K562 (cell line): ENCODE measurements around the gene ACTN4. TPM values are rescaled to one million over a fixed set of nuclear protein-coding genes. Genes with fewer than 3 reads are reported as not detected.
A peak's percentile ranks its signal among the peaks of the same experiment; 100 is the strongest.
"Not testable (repeated sequence)": the region's sequence is repeated elsewhere in the genome, so short reads cannot be mapped to it uniquely, and the experiment has no call there.

Experiments
- ATAC-seq: fragments of 200-7000 bp; cut with Tn5 transposase; 3 replicates; pipeline ENCODE4 v1.9.1; 2020; ENCODE audit warnings: moderate library complexity
- BruUV-seq: library from RNA; stranded (reverse); fragments of 400-500 nt; replicated peaks from 2 replicates; lab custom pipeline; 2021; lab: Mats Ljungman, UMichigan
- CTCF ChIA-PET: fragments of 300-600 bp; formaldehyde crosslinking; extraction: SDS; loops from one replicate; lab custom pipeline; 2021; ENCODE audit warnings: low intra/inter-chr PET ratio; lab: Yijun Ruan, JAX
- POLR2A ChIA-PET: fragments of 300-600, 350-650 bp; sonication (Branson Sonifier 250); formaldehyde crosslinking; extraction: SDS; loops from one replicate; lab custom pipeline; 2021; ENCODE audit warnings: antibody characterized with exemption, inconsistent platforms; lab: Yijun Ruan, JAX
- DNase-seq, 4 experiments: peaks; one replicate each; pipeline versions ENCODE4 v3.0.0 to v3.0.0-alpha.2; 2011 to 2018; ENCODE audit warnings: low spot score in 3 of 4, mixed read lengths in 3 of 4; ENCODE audit errors: extremely low read depth in 1 of 4
- FAIRE-seq: peaks from 2 replicates; lab custom pipeline; 2011; peaks lifted over from hg19 to GRCh38; lab: Jason Lieb, UNC
- H2AFZ ChIP-seq: 2 replicates; pipeline ENCODE4 v1.6.0; 2011; ENCODE audit warnings: low read depth, low read length, control low read depth, inconsistent platforms
- H3K27ac ChIP-seq: fragments of 200-600 bp; 3 replicates; pipeline ENCODE4 v1.8.0; 2011; ENCODE audit warnings: low read depth, mild to moderate bottlenecking, control low read depth, inconsistent platforms, low read length, moderate library complexity, mixed read lengths; ENCODE audit errors: extremely low read depth
- H3K27me3 ChIP-seq, 2 experiments: fragments of 300-600 bp in 1 of 2; 2 replicates in 1 of 2; 3 replicates in 1 of 2; pipeline versions ENCODE4 v1.6.0 to v1.8.0; 2011; ENCODE audit warnings: inconsistent platforms in 2 of 2, low read length in 2 of 2, mild to moderate bottlenecking in 1 of 2, mixed read lengths in 1 of 2, moderate library complexity in 1 of 2; ENCODE audit not compliant: control insufficient read depth in 2 of 2, insufficient read depth in 2 of 2
- H3K36me3 ChIP-seq: fragments of 300-600 bp; 3 replicates; pipeline ENCODE4 v1.8.0; 2011; ENCODE audit warnings: mild to moderate bottlenecking, low read length, inconsistent platforms; ENCODE audit not compliant: control insufficient read depth, insufficient read depth
- H3K4me1 ChIP-seq, 2 experiments: fragments of 200-600 bp in 1 of 2; replicated peaks in 1 of 2; 2 replicates in 1 of 2; 3 replicates in 1 of 2; pipeline versions ENCODE4 v1.5.1 to v1.8.0; 2011; ENCODE audit warnings: inconsistent platforms in 2 of 2, low read length in 2 of 2, mild to moderate bottlenecking in 1 of 2, mixed read lengths in 1 of 2, moderate library complexity in 1 of 2; ENCODE audit not compliant: control insufficient read depth in 2 of 2, insufficient read depth in 2 of 2
- H3K4me2 ChIP-seq: 2 replicates; pipeline ENCODE4 v1.6.1; 2011; ENCODE audit warnings: low read length, control low read depth, inconsistent platforms, mixed read lengths; ENCODE audit not compliant: insufficient read depth
- H3K4me3 ChIP-seq: fragments of 200-600 bp; sonication (generic), shearing (Covaris generic); 2 replicates; pipeline ENCODE4 v1.5.1; 2016; ENCODE audit warnings: control low read depth, inconsistent platforms
- H3K79me2 ChIP-seq: fragments of 200-600 bp; 3 replicates; pipeline ENCODE4 v1.8.0; 2011; ENCODE audit warnings: low read length, inconsistent platforms; ENCODE audit not compliant: control insufficient read depth, insufficient read depth
- H3K9ac ChIP-seq, 2 experiments: 2 replicates each; pipeline versions ENCODE4 v1.6.0 to v1.6.1; 2011; ENCODE audit warnings: low read depth in 2 of 2, low read length in 2 of 2, control low read depth in 1 of 2, inconsistent platforms in 1 of 2, mild to moderate bottlenecking in 1 of 2, mixed read lengths in 1 of 2; ENCODE audit not compliant: insufficient read depth in 1 of 2
- H3K9me1 ChIP-seq: one replicate; pipeline ENCODE4 v1.6.0; 2011; ENCODE audit warnings: inconsistent platforms, mild to moderate bottlenecking, low read length, moderate library complexity; ENCODE audit not compliant: control insufficient read depth, insufficient read depth
- H3K9me3 ChIP-seq: replicated peaks from 2 replicates; pipeline ENCODE4 v1.5.1; 2011; ENCODE audit warnings: low read depth, low read length, inconsistent platforms; ENCODE audit not compliant: control insufficient read depth, insufficient read depth
- H4K20me1 ChIP-seq: replicated peaks from 2 replicates; pipeline ENCODE4 v1.6.1; 2011; ENCODE audit warnings: low read length, inconsistent platforms, mixed read lengths; ENCODE audit not compliant: control insufficient read depth, insufficient read depth
- BCOR ChIP-seq: fragments of 450-650 bp; IDR thresholded peaks from 2 replicates; pipeline ENCODE4 v1.6.1; 2016
- ETS2 ChIP-seq: IDR thresholded peaks from 2 replicates; pipeline ENCODE4 v1.6.1; 2016; ENCODE audit warnings: borderline replicate concordance, missing genetic modification characterization, mild to moderate bottlenecking, moderate library complexity, missing compliant biosample characterization; ENCODE audit not compliant: poor library complexity, severe bottlenecking
- RBFOX2 ChIP-seq: fragments of 200-400 bp; formaldehyde crosslinking; IDR thresholded peaks from 2 replicates; pipeline ENCODE4 v1.6.1; 2017; ENCODE audit warnings: low read depth, mild to moderate bottlenecking, low read length, moderate library complexity
- SP1 ChIP-seq: sonication (generic); formaldehyde crosslinking; IDR thresholded peaks from 2 replicates; pipeline ENCODE4 v1.8.1; 2022; ENCODE audit warnings: mild to moderate bottlenecking, missing genetic modification reagents
- SUPT5H ChIP-seq: fragments of 450-650 bp; IDR thresholded peaks from 2 replicates; pipeline ENCODE4 v1.6.1; 2016
- ZNF668 ChIP-seq: fragments of 250-450 bp; sonication (Bioruptor Pico); IDR thresholded peaks from 2 replicates; pipeline ENCODE4 v1.8.0; 2022; ENCODE audit warnings: mild to moderate bottlenecking, inconsistent platforms
- WGBS: fragments of 100-300 bp; shearing (Covaris generic); methylation state at CpG from one replicate; pipeline ENCODE4 v1.1.6; 2016; ENCODE audit warnings: low coverage, mixed read lengths; ENCODE audit not compliant: insufficient coverage; ENCODE audit errors: missing lambda C conversion rate; 5-methylcytosine and 5-hydroxymethylcytosine counted together
- in situ Hi-C: fragments of 300-500 bp; cut with MboI; formaldehyde crosslinking; loops from 4 replicates; pipeline ENCODE4 v1.15.0; 2018; ENCODE audit warnings: inconsistent platforms, mixed read lengths
- intact Hi-C: fragments of 100-400 bp; cut with micrococcal nuclease; formaldehyde crosslinking; loops from 2 replicates; pipeline ENCODE4 v1.14.2; 2022
- polyA plus RNA-seq, 8 experiments: library from polyadenylated mRNA; depleted of rRNA in 4 of 8; stranded (reverse) in 5 of 8; unstranded in 3 of 8; fragments of >200 nt; fragmentation: Nextera tagmentation in 2 of 8; fragmentation: Illumina TruSeq in 1 of 8; extraction: Ambion mirVana in 2 of 8; extraction: Trizol in 1 of 8; gene quantifications; 2 replicates each; pipeline versions ENCODE4 v1.2.1 to v1.2.3, GENCODE V29; 2011 to 2014; ENCODE audit warnings: inconsistent platforms in 1 of 8, missing spikeins in 1 of 8
- total RNA-seq, 7 experiments: library from RNA; depleted of rRNA in 6 of 7; stranded (reverse); fragments of >200 nt in 6 of 7; fragmentation: Illumina TruSeq in 2 of 7; extraction: Trizol in 2 of 7; gene quantifications; 2 replicates each; pipeline versions ENCODE4 v1.2.1 to v1.2.3, GENCODE V29; 2011 to 2021; ENCODE audit warnings: low replicate concordance in 1 of 7

Gene ACTN4
- total and polyA plus RNA-seq, 9 of the 15 experiments (the other 6 are each of a cell fraction or from before 2014, with no cell fraction given): 3.1 to 385 (median 125) TPM

DNA sequence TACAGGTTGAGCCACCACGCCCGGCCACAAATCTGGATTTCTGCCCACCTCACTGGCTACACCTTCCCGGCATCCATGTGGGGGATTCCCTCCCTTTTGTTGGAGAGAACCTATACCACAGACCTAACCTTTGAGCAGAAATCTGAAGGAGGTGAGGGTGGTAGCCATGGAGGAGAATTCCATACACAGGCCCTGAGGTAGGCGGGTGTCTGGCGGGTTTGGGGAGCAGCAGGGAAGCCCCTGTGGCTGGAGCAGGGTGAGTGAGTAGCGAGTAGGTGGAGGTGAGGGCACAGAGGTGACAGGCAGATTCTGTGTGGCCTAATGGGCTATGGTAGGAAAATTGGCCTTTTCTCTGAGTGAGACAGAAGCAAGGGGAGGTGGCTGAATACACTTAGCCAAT lies 17.9 kb upstream of the ACTN4 start:
- Histone ChIP-seq H3K9me3 (no peaks in the 10 kb centered on the region), H4K20me1 (no peaks in the 10 kb centered on the region), H3K27ac (no peak overlapping the region), H3K4me1 (peaks cover 0 to 4% of the 10 kb centered on the region in 2 experiments; a peak in 2 of 5 replicates), H3K79me2 (peaks cover 4% of the 10 kb centered on the region; the same call in 1 of the 3 replicates), H3K27me3 (no peaks in the 10 kb centered on the region), H3K4me2 (no peak overlapping the region), H2AFZ (no peak overlapping the region), H3K36me3 (peaks cover 87% of the 10 kb centered on the region; the same call in 2 of the 3 replicates), H3K9ac (peak overlapping the region in 1 of 2 experiments; percentile 50; a peak in 2 of 4 replicates), H3K4me3 (no peak overlapping the region), H3K9me1 (no peaks in the 10 kb centered on the region)
- ATAC-seq (no peak), FAIRE-seq (no peak), DNase-seq (no peak)
- WGBS: 95% methylated on average over 4 of the region's 6 CpGs
- intact Hi-C loops (no loop called here), in situ Hi-C loops (no loop called here)
- TF ChIP-seq SP1 (CRISPR knock-in tag) (no peak), ZNF668 (no peak), ETS2 (tag) (no peak), BCOR (no peak), RBFOX2 (peak; percentile 16; the same call in 1 of the 2 replicates), SUPT5H (0 out of 2 replicates have a peak, but pooled peaks have one; percentile 17)
- POLR2A ChIA-PET: interaction anchor here (0.5 to 0.7 kb wide), 4 partner anchors 14 to 220 kb away, joined by 3 read pairs; no protein-coding TSS in a partner anchor
- no TSS peak for BruUV-seq
- CTCF ChIA-PET: no interaction called here

DNA sequence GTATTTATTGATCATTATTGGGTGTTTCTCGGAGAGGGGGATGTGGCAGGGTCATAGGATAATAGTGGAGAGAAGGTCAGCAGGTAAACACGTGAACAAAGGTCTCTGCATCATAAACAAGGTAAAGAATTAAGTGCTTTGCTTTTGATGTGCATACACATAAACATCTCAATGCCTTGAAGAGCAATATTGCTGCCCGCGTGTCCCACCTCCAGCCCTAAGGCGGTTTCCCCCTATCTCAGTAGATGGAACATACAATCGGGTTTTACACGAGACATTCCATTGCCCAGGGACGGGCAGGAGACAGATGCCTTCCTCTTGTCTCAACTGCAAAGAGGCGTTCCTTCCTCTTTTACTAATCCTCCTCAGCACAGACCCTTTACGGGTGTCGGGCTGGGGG lies 16.1 kb upstream of the ACTN4 start:
- DNase-seq, H4K20me1 ChIP-seq, H3K9ac ChIP-seq, CTCF ChIA-PET, H3K27ac ChIP-seq, POLR2A ChIA-PET, H3K27me3 ChIP-seq, H3K4me2 ChIP-seq, H3K4me3 ChIP-seq, FAIRE-seq, H2AFZ ChIP-seq, H3K9me3 ChIP-seq, H3K9me1 ChIP-seq, ATAC-seq, H3K79me2 ChIP-seq: not testable (repeated sequence)
- Histone ChIP-seq H3K36me3 (peaks cover 87% of the 10 kb centered on the region), H3K4me1 (peaks cover 4 to 19% of the 10 kb centered on the region in 2 experiments; a peak in 4 of 5 replicates)
- WGBS: 79% methylated on average over 8 of the region's 11 CpGs
- intact Hi-C loops: loop anchor here (10.0 kb wide), 1 partner anchor 116 kb away; no protein-coding TSS in a partner anchor
- BruUV-seq: TSS peak; percentile 17
- in situ Hi-C loops: loop anchor here (5.0 kb wide), 1 partner anchor 229 kb away; the partner anchor contains the start of gene FAM98C
